HL-60/S4 treated with phorbol 12-myristate 13-acetate at 8.2 ng/mL for 4 days and 3 days (cell line): ENCODE measurements around the gene HYDIN.

Experiments
- in situ Hi-C: fragments of 300-500 bp; cut with MboI; formaldehyde crosslinking; loops from 2 replicates; pipeline ENCODE4 v1.15.0; 2022; ENCODE audit warnings: low sequenced_read_pairs

HYDIN gene

GRCh38 chr16:71230122-71230845 lies at the start of gene HYDIN:
HYDIN (minus strand) TSS chr16:71230722; CDS start chr16:71186895, 43,827 bp downstream.
- in situ Hi-C loops = no loop called here

- in situ Hi-C loops = no loop called here
These were observed 46.2 kb upstream of the HYDIN start for GRCh38 chr16:71276589-71277334.

GRCh38 chr16:71273384-71273783 lies 42.9 kb upstream of the HYDIN start:
- in situ Hi-C loops = no loop called here

- in situ Hi-C loops = no loop called here
These were observed 33.8 kb upstream of the HYDIN start for GRCh38 chr16:71264299-71264698.

- in situ Hi-C loops = no loop called here
These were observed 33.1 kb upstream of the HYDIN start for GRCh38 chr16:71263582-71263981.

- in situ Hi-C loops = no loop called here
These were observed 31.9 kb upstream of the HYDIN start for GRCh38 chr16:71262391-71262790.

- in situ Hi-C loops = no loop called here
These were observed 30.5 kb upstream of the HYDIN start for GRCh38 chr16:71260995-71261394.

- in situ Hi-C loops = no loop called here
These were observed 28.6 kb upstream of the HYDIN start for GRCh38 chr16:71259086-71259485.

GRCh38 chr16:71258372-71258771 lies 27.9 kb upstream of the HYDIN start:
- in situ Hi-C loops = no loop called here

- in situ Hi-C loops = no loop called here
These were observed 27.2 kb upstream of the HYDIN start for GRCh38 chr16:71257768-71258167.

- in situ Hi-C loops = no loop called here
These were observed 25.2 kb upstream of the HYDIN start for GRCh38 chr16:71255721-71256120.

GRCh38 chr16:71254832-71255525 lies 24.5 kb upstream of the HYDIN start:
- in situ Hi-C loops = no loop called here

- in situ Hi-C loops = no loop called here
These were observed 20.1 kb upstream of the HYDIN start for GRCh38 chr16:71250461-71251235.

GRCh38 chr16:71249399-71249798 lies 18.9 kb upstream of the HYDIN start:
- in situ Hi-C loops = no loop called here

GRCh38 chr16:71247478-71247877 lies 17.0 kb upstream of the HYDIN start:
- in situ Hi-C loops = no loop called here

GRCh38 chr16:71246309-71246708 lies 15.8 kb upstream of the HYDIN start:
- in situ Hi-C loops = no loop called here

- in situ Hi-C loops = no loop called here
These were observed 14.0 kb upstream of the HYDIN start for GRCh38 chr16:71244521-71244920.

- in situ Hi-C loops = no loop called here
These were observed 12.1 kb upstream of the HYDIN start for GRCh38 chr16:71242601-71243000.

- in situ Hi-C loops = no loop called here
These were observed 11.5 kb upstream of the HYDIN start for GRCh38 chr16:71242036-71242435.

- in situ Hi-C loops = no loop called here
These were observed 1.2 kb downstream of the HYDIN start for GRCh38 chr16:71229344-71229743.
